Globus pallidus (tissue), 1 donor: ENCODE measurements around the gene PRICKLE3.
"Not testable (repeated sequence)": the region's sequence is repeated elsewhere in the genome, so short reads cannot be mapped to it uniquely, and the experiment has no call there.

Experiments
- DNase-seq: peaks from one replicate; pipeline ENCODE4 v3.0.0-alpha.2; 2015; ENCODE audit warnings: low spot score

Gene PRICKLE3

DNA sequence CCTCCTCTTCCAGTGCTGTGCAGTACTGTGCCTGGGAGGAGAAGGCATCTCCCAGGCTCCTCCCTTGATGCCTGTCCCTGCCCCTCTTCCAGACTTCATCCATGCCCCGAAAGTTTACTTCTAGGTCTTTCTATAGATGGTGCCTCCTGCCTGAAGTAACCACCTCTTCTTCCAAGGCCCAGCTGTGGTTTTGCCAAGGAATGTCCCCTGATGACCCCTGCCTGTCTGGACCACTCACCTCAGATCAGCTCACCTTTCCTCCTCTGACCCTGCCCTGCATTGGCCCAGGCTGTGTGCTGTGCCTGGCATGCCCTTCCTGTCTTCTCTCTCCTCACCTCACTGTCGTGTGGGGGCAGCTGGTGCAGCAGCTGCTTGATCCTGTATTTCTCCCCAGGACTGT, 6.8 kb downstream of the PRICKLE3 start:
- DNase-seq = no peak

DNA sequence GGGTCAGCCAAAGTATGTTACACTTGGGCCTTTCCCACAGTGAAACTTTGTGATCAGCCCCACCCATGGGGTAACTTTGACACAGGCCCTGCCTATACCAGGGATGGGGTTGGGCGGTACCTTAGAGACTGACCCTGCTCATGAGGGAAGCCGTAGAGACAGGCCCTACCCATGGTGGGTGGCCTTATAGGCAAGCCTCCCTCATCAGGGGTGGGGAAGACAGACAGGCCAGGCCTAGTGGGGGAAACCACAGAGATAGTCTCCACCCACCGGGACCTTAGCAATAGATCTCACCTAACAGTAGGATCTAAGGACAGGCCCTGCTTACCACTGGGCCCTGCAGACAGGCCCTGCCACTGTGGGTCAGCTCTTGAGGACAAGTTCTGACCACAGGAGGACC, 7.6 kb downstream of the PRICKLE3 start:
- DNase-seq = no peak

DNA sequence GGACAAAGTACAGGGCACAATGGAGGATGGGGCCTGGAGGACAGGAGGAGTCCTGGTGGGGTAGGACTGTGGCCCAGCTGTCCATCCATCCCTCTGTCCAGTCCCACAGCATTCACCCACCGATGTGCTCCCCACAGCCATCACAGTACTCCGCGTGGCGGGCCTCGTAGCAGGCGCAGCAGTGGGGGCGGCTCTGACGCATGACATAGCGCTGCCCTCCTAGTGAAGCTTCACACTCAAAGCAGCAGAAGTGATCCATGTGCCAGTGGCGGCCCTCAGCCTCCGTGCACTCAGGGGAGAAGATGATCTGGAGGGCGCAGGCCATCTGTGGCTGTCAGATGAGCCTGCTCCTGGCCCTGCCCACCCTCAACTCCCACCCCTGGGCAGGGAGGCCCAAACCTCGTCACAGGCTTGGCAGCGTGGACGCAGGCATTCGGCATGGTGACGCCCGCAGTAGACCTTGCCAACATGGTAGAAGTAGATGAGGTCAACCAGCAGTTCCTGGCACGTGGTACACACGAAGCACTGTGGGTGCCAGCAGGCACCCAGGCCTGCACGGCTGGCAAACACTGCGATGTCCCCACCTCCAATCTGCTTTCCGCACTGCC, 8.2 kb downstream of the PRICKLE3 start:
- DNase-seq = no peak

DNA sequence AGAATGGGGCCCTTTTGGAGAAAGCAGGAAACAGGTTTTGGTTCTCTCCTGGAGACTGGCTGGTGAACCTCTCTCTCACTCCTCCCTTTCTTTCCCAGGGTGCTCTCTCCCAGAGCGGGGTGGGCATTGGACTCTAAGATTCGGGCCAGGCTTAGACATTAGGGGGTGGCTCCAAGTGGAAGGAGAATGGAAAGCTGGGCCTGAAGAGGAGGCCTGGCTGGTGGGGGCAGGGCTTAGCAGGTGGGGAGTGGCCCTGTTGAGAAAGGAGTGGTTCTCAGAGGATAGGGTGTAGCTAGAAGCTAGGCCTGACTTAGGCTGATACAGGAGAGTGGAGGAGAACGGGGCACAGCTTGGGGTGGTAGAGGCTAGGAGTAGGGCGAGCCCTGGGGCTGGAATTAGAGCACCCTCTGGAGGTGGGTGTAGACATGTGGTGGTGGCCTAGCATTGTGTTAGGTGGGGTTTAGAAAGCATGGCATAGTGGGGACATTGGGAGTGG, 8.8 kb downstream of the PRICKLE3 start:
- no peak for DNase-seq

DNA sequence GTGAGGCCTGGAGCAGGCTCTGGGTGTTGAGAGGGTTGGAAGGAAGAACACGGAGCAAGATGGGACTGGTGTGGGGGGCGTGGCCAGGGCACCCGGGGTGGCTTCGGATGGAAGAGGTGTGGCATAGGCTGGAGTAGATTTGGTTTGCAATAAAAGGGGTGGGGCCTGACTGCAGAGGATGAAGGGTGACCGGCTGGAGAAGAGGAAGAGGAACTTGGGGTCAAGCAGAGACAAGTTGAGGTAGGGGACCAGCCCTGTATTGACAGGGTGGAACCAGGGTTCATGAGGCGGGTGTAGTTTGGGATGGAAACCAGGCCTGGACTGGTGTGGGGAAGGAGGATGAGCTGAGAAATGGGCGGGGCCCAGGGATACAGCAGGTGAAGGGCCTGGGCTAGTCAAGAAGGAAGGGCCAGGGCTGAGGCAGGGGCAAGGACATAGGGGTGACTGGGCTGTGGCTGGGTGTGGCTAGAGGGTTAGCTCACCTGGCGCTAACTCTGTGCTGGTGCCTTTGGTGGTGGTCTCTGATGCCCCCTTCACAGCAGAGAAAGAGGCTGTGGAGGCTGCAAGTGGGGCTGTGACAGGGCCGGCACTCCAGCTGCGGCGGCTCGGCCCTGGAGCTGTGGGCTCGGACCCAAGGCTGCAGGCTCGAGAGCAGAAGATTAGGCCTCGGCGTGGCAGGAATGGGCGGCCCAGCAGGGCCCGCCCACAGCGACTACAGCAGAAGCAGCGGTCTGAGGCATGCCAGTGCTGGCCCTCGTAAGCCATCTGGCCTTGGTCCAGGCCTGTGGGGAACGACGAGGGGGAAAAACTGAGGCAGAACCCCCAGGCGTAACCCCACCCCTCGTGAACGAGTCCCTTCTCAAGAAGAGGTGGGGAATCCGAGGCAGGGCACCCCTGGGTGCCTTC, 9.5 kb downstream of the PRICKLE3 start:
- DNase-seq = no peak

DNA sequence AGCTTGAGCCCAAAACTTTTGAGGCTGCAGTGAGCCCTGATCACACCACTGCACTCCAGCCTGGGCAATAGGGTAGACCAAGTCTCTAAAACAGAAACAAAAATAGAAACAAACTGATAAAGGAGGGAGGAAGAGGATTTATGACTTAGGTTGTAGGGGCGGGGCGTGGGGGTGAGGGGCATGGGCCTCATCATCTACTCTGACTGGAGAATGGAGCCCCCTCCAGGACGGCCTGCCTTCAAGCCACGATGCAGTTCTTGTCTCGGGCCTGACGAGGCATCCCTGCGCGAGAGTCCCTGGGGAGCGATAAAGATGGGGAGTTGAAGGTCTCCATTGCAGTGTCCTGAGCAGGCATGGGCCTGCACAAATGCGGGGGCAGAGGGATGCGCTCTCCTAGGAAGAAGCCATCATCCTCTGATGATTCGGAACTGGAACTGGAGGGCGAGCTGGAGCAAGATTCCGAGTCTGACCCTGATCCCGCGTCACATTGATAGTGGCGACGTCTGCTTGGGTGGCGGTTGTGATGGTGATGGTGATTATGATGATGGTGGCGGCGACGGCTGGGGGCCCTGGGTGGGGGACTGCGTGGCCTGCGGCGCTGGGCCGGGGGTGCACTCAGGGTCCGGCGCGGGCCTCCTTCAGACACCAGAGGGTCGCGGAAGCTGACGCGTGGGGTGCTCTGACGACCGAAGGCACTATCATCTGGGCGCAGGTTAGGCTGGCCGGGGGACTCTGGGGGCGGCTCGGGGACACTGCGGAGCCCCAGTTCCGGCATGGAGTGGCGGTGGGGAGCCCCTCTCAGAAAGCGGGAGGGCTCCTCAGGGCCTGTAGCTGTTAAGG, 10.5 kb downstream of the PRICKLE3 start:
- DNase-seq = no peak

DNA sequence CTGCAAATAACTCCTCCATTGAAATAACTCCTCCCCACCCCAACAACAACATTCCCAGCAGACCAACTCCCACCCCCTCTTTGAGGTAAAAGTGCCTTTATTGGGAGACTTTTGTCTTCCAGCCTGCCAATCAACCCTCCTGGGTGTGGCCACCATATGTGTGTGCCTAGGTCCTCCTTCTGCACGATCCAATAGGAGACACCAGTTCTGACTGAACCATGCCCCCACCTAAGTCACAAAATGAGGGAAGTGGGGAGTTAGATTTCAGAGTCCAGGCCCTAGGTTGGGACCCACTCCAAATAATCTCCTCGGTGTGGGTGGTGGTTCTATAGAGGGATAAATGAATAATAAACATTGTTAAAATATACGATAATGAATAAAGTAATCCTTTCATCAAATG, 11.4 kb downstream of the PRICKLE3 start:
- no peak for DNase-seq

DNA sequence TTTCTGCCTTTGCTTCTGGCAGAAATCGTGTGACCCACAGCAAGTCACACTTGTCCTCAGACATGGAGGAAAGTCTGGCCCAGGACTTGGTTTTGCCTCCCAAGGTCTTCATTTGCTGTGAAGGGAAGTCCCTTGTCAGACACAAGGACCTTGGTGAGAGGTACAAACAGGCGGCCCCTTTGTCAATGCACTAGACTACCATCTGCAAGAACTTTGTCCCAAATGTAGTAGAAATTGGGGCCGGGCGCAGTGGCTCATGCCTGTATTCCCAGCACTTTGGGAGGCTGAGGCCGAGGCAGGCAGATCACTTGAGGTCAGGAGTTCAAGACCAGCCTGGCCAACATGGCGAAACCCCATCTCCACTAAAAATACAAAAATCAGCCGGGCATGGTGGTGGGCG, 12.6 kb downstream of the PRICKLE3 start:
- DNase-seq = not testable (repeated sequence)

DNA sequence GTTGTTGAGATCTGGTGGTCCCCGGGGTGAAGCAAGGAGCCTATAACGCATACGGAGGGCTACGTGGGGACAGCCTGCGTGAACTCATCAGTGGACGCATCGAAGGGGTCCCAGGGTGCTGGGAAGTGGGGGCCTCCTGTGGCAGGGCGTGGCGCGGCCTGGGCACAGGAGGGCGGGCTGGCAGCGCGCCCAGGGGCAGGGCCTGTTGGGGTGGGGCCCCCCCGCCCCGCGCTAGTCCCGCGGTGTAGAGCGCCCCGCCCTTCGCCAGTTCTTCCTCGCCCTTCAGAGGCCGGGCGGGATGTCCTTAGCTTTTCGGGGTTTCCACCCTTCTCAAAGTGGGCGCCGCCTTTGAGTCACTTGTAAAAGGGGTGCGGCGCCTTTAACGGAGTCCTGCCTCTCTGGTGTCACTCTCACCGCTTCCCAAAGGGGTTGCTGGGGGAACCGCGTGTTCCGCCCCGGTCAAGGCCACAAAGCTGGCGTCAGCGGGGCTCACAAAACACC, 13.8 kb downstream of the PRICKLE3 start:
- DNase-seq = no peak

DNA sequence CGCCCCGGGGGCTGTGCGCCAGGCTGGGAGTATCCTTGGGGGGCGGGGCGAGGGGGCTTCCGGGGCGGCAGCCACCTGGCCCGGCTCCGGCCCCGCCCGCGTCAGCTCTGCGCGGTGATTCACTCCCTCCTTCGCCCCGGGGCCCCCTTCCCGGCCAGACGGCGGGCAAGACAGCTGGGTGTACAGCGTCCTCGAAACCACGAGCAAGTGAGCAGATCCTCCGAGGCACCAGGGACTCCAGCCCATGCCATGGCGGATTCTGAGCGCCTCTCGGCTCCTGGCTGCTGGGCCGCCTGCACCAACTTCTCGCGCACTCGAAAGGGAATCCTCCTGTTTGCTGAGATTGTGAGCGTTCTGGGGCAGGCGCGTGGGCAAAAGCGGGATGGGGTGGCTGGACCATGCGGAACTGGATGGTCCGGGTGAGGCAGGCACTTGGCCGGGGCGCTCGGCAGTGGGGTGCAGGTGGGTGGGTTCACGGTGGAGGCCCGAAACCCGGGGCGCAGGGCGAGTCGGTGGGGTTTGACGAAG, 14.4 kb downstream of the PRICKLE3 start, which contains the start of gene PLP2:
Gene PLP2 (plus strand): TSS at position 147 of the 528 bp plus-strand sequence. CDS start 103 bp downstream, at position 250.
- no peak for DNase-seq

DNA sequence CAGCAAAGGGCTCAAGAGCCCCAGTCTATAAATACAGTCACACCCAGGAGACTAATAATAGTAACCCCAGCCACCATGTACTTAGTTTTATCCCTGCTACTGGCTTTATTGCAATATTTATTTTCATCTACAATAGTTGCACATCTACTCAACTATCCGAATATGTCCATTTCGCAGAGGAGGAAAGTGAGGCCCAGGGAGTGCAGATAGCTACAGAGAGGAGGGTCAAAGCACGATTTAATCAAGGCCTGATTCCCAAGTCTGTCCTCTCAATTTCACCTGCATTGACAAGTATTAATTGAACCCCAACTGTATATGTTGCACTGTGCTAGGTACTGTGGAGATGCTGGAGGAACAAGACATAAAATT, 18.4 kb downstream of the PRICKLE3 start:
- DNase-seq = no peak

DNA sequence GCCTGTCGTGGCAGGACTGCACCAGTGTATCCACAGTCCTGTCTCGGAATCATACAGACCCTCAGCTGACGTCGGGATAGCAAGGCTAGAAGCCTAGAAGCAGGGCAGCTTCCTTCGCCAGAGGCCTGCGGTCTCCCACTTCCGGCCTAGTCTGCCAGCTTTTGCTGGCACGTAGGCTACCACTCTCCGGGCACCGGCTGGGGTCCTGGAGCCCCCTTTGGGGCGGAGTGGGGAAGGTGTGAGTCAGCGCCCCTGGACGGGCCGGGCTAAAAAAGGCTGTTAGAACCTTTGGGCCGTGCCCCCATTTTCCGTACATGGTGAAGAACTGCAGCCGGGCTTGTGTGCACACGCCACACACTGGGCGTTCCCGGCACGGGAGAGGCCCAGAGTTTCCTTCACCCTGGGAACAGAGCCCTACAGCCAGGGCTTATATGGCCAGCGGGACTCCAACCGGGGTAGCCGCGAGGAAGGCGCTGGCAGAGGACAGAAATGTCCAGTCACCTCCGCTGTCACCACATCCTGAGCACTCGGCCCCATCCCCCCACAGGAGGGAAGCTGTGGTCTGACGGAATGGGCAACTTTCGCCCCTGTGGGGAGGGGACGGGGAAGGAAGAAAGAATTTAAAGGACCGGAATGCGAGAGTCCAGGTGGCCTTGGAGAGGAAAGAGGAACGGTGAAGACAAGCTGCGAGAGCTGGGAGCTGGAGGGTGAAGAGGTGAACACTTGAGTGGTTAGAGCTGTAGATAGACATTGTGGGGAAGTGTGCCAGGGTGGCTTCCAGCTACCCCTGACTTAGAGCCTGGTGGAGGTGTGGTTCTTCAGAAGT, 19.0 kb downstream of the PRICKLE3 start:
- no peak for DNase-seq

DNA sequence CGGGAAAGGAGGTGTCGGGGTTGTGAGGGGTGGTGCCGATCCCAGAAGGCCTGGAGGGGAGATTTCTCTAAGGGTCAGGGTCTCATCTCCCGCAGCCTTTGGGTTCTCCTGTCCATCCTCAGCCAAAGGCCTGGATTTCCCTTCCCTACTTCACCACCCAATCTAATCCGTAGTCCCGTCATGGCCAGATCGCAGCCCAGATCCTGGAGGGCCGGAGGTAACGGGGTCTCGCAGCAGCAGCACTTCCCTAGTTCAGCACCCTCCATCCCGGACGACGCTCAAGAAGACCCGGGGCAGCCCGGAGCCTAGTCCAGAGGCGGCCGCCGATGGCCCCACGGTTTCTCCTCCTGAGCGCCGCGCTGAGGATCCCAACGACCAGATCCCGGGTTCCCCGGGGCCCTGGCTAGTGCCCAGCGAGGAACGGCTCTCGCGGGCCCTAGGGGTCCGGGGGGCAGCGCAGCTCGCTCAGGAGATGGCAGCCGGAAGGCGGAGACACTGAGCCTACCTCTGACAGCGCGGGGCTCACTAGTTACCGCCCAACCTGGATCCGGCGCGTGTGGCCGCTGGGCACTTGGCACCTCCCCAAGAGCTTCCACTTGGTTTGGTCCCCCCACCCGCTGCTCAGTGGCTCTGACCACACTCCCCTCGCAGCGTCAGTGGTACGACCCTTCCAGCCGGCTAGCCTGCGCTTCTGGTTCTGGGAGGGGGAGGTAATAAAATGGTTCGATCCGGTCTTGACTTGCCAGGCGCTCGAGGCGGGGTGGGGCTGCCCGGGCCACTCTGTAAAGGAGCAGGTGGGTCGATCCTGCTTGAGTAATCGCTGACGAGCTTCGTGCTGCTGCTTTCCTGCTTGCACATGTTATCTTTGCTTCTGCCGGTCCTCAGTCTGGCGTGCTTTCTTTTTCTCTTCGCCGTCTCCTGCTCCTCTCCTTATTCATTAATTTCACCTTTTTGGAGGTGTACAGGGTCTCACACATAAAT, 20.0 kb downstream of the PRICKLE3 start:
- DNase-seq = peak; percentile 55

DNA sequence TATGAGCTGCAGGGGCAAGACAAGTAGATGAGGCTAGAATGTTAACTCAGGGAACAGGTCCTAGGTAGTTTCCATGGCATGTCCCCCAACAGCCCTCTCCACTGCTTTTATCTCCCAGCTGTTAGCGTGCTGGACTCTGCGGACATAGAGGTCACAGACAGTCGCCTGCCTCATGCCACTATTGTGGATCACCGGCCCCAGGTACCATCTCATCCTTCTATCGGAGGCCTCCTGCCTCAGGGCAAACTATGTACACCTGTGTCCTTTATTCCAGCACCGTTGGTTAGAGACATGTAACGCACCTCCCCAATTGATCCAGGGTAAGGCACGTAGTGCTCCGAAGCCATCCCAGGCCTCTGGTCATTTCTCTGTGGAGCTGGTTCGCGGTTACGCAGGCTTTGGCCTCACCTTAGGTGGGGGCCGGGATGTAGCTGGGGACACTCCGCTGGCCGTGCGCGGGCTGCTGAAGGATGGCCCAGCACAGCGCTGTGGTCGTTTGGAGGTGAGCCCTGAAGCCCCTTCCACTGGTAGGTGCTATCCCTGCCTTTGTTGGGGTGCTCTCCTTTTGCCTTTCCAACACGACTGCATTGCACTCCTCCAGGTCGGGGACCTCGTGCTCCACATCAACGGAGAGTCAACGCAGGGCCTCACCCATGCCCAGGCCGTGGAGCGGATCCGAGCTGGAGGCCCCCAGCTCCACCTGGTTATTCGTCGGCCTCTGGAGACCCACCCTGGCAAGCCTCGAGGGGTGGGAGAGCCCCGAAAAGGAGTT, 21.4 kb downstream of the PRICKLE3 start:
- no peak for DNase-seq

DNA sequence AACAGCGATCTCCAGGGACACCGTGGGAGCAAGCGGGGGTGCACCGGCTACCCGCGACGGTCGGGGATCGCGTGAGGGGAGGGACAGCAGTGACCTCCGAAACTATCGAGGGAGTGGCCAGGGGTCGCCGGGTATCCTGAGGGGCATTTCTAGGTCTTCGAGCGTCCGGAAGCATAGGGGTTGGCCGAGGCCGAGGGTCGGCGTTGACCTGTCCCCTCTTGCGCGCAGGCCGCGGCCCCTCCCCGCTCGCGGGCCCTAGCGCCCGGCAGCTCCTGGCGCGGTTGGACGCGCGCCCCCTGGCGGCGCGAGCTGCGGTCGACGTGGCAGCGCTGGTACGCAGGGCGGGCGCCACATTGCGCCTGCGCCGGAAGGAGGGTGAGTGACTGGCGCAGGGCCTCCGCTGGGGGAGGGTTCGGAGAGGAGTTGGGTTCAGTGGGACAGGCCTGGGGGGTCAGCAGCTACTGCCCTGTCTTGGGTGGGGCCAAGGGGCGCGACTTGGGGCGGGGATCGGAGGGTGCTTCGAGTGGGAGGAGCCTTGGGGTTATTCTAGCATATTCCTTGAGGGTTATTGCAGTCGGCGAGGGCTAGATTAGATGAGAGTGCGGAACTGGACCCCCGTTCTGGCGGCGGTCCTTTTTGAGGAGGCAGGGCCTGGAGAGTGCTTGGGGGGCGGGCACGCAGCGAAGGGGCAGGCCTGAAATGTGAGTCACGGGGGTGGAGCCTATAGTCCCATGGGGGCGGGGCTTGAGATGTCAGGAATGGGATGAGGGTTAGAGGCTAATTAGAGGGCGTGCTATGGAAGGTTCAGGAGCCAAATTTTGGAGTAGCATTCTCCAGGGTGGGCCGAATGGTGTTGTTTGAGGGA, 22.4 kb downstream of the PRICKLE3 start:
- peak; percentile 91 for DNase-seq

DNA sequence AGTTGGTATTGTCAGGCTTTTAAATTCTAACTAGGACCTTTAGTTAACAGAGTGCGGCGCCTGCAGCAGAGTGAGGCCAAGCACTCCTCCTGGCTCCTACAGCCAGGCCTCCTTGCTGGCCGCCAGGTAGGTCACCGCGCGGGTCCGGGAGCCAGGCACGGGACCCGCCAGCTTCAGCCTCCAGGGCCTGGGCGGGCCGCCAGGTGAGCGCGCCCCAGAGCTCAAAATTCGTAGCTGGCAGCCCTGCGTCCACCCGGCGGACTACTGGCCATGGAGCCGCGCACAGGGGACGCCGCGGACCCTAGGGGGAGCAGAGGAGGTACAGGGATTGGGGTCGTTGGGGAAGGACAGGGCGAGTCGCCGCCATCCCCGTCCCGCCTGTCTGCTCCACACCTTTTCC, 23.6 kb downstream of the PRICKLE3 start, which contains the start of gene MAGIX:
Gene MAGIX (plus strand): TSS at position 139 of the 400 bp plus-strand sequence. CDS start 132 bp downstream, at position 271.
- no peak for DNase-seq

DNA sequence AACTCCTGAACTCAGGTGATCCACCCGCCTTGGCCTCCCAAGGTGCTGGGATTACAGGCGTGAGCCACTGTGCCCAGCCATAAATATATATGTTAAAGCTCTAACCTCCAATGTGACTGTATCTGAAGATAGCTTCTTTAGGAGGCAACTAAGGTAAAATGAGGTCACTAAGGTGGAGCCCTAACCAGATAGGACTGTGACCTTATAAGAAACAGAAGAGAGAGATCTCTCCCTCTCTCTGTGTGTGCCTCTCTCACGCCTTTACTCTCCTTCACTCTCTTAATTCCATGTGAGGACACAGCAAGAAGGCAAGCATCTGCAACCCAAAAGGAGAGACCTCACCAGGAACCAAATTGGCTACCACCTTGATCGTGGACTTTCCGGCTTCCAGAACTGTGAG, 24.5 kb downstream of the PRICKLE3 start:
- no peak for DNase-seq

DNA sequence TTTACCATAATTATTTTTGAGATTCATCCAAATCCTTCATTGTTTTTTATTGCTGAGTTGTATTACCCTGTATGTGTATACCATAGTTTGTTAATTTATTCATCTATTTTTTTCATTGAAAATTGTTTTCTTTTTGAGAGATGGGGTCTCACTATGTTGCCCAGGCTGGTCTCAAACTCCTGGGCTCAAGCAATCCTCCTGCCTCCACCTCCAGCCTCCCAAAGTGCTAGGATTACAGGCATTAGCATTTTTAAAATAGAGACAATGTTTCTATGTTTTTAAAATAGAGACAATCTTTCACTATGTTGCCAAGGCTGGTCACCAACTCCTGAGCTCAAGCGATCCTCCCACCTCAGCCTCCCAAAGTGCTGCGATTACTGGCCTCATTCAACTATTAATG, 25.3 kb downstream of the PRICKLE3 start:
- DNase-seq = no peak
